Epidermal melanocyte (primary cell): ENCODE data around the gene OR52J3.
"Not testable (repeated sequence)": the region's sequence is repeated elsewhere in the genome, so short reads cannot be mapped to it uniquely, and the experiment has no call there.

Experiments
- DNase-seq: peaks from one replicate; pipeline ENCODE4 v3.0.0; 2011; ENCODE audit warnings: low spot score; ENCODE audit not compliant: insufficient read length

Gene OR52J3

DNA sequence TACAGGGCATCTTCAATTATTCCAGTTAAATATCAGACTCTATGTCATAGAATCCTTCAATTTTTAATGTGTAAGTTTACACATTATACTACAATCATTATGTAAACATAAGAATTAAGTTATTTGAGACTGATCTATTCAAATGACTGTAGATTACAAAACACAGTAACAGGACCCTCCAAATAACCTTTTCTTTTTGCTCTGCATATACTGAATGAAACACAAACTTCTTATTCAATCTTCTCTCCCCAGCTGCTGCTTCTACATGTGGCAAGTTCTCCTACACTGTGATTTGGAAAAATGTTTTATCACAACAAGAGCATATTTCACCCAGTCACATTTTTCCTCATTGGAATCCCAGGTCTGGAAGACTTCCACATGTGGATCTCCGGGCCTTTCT, at the start of gene OR52J3:
OR52J3 (plus strand) TSS at position 301 of the 400 bp plus-strand sequence; CDS start at position 301, 0 bp downstream.
- DNase-seq, result no peak

DNA sequence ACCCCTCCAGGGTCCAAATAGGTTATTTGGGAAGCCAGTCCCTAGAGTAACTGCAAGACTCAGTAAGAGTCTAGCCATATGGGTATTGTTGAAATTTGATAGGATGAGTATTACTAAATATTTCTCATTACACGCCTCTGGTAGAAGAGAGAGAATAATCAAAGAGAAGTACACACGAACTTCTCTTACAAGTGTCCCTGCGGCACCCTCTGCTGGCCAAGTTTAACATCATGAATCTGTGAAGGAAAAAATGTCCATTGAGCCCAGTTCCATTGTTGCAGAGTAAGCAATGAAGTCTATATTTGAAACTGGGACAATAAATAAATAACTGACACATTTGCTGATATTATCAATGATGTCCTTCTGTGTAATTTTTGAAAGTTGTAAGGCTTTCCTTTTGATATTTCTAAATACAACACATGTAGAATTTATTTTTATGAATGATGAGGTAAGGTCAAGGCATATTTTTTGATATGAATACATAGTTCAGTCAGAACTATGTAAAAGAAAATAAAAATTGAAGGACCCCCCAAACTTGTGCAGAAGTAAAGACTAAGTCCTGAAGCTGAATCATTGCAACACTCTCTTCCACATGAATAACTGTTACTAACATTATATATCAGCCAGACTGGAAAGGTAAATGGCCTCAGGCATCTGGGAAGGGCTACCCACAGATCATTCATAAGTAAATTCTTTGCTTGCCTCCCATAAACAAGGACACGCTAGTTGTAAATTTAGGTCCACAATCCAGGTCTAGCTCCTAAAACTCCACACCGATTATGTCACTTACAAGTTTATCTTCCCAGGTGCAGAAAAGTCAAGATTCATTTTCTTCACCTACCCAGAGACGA, 41.7 kb upstream of the OR52J3 start:
- peak; percentile 34 for DNase-seq

DNA sequence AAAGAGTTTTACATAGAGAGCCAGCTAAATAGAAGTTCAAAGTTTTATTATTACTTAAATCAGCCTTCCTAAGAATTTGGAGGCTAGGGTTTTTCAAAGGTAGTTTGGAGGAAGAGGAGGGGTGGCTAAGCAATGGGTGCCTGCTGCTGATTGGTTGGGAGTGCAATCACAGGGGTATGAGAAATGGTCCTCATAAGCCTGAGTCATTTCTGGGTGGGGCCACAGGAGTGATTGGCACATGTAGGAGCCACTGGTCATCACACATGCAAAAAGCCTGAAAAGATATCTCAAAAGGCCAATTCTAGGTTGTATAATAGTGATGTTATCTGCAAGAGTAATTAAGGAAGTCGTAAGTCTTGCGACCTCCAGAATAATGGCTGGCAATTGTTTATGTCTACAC, 38.8 kb upstream of the OR52J3 start:
- DNase-seq, result no peak

DNA sequence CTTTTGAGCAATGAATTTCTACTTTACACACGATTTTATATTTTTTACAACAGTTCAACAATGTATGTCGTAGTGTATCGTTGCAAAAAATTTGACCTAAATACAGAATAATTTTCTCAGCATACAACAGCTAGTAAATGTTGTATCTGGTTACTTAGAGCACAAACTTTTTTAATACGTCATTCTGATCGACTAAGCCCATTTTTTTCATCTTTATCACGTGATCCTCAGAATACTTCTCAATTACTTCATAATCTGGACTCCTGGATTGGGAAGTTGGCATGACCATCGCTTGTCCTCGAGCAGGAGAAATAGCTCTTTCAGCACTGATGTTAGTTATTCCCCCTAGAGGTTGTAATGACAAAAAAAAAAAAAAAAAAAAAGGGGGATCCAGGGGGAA, 35.1 kb upstream of the OR52J3 start:
- DNase-seq, result no peak

DNA sequence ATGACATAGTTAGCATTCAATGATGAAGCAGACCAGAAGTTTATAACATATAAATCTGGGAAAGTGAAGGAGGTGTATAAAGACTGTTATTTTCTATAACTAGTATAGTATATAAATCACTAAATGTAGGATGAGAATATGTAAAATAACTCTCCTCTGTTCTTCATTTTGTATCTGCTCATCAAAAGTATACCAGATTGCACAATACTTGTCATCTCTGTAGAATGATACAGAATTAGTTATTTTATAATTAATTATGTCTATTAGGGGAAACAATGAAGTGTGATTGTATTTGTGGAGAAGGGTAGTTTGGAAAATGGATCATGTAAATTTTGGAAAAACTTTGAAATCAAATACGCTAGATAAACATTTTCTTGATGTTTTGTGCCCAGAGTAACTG, 33.3 kb upstream of the OR52J3 start:
- DNase-seq, result no peak

DNA sequence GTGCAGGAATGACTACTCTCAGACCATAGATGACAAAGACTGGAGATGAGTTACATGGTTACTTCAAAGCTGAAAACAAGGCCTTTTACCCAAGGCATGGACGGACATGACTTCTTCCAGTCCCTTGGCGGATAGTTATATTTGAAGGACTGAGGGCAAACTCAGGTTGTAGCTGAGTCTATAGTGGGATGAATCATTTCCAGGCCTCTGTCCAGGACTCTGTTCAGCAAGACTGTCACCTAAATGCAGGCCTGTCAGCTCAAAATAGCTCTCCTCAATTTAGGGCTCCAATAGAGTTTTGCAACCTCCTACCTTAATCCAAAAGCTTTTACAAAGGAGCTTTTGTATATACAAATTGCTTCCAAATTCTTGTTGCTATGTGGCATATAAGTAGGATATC, 24.3 kb upstream of the OR52J3 start:
- no peak for DNase-seq

DNA sequence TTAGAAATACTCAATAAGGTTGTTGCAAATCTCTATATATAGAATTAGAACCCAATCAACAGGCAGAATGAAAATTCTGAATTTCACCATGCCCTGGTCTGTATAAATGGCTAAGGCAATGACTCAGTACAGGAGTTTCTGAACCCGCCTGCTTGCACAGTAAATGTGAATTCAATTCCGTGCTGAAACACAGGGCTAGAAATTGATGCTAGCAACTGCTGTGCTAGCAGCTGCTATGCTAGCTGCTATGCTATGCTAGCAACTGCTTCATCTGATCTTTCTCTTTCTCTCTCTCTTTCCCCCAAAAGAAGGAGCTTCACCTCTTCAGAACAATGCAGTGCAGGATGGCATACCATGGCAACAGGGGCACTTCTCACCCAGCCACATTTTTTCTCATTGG, 9.7 kb upstream of the OR52J3 start:
- DNase-seq, result no peak

DNA sequence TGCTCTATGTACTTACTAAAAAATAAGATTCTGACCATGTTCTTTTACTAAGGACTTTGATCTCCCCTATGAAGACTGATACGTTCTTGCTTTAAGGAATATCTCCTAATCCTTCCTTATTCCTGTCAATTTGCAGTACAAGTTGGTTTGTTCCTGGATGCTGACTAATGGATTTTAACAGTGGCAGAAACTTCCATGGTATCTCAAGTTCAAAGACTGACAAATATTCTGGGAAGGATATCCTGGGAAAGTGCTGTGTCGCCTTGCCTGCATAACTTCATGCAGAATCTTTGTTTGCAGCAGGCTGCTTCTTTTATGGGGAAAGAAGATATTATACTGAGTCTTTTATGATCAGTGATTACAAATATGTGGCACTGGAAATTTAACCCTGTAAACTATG, 8.4 kb upstream of the OR52J3 start:
- no peak for DNase-seq

DNA sequence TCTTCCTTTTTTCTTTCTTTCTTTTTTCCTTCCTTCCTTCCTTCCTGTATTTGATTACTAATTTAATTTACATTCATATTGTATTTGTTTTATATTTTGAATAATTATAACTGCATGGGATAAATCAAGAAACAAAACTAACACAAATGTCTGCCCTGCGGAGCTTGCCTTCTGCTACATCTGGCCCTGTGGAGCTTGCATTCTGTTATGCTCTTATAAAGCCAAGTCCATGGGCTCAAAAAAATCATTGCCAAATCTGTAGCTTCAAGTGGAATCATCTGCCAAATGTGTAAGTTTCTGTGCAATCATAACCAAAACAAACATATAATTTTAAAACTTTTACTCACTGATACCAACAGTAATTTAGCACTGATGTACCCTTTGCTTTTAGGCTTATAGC, 8.0 kb upstream of the OR52J3 start:
- no peak for DNase-seq

DNA sequence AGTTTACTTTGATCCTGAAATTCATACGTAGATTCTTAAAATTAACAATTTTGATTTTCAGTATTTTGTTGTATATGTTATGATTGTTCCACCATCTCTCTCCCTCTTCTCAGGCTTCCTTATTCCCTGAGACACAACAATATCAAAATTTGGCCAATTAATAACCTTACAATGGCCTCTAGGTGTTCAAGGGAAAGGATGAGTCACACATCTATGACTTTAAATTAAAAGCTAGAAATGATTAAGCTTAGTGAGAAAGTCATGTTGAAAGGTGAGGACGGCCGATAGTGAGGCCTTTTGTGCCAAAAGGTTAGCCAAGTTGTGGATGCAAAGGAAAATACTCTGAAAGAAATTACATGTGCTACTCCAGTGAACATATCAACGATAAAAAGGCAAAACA, 5.5 kb upstream of the OR52J3 start:
- DNase-seq, result no peak

DNA sequence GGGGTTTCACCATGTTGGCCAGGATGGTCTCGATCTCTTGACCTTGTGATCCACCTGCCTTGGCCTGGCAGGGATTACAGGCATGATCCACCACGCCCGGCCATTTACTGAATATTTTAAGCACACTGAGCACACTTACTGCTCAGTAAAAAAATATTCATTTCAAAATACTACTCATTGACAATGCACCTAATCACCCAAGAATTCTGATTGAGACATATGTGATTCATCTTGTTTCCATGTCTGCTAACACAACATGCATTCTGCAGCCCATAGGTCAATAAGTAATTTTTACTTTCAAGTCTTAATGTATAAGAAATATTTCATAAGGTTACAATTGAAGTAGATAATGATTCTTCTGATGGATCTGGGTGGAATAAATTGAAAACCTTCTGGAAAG, 4.2 kb upstream of the OR52J3 start:
- DNase-seq, result no peak

DNA sequence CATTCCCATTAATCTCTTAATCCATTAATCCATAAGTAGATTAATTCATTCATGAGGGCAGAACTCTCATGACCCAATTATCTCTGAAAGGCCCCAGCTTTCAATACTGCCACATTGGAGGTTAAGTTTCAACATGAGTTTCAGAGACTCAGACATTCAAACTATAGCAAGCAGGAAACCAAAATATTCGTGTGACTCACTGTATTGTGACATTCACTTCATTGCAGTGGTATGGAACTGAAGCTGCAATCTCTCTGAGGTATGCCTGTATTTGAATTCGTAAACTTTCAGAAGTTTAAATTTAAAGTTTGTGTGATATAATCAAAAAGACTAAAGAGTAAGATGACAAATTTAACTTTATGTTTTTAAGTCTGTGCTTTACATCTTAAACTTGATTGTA, 2.9 kb upstream of the OR52J3 start:
- DNase-seq, result no peak

DNA sequence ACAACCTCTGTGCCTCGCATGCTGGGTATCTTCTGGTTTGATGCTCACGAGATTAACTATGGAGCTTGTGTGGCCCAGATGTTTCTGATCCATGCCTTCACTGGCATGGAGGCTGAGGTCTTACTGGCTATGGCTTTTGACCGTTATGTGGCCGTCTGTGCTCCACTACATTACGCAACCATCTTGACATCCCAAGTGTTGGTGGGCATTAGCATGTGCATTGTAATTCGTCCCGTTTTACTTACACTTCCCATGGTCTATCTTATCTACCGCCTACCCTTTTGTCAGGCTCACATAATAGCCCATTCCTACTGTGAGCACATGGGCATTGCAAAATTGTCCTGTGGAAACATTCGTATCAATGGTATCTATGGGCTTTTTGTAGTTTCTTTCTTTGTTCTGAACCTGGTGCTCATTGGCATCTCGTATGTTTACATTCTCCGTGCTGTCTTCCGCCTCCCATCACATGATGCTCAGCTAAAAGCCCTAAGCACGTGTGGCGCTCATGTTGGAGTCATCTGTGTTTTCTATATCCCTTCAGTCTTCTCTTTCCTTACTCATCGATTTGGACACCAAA, 516 bp downstream of the OR52J3 start:
- DNase-seq, result no peak

DNA sequence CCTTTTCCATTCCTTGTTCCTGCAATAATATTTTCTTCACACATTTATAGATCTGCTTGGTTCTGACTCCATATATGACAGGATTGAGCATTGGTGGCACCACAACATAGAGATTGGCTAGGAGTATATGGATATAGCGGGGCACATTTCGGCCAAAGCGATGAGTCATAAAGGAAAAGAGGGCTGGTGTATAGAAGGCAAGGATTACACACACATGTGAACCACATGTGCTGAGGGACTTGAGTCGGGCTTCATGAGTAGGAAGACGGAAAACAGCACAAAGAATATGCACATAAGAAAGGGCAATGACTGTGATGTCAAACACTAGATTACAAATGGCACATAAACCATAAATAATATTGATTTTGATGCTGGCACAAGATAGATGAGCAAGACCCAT, 12.4 kb downstream of the OR52J3 start:
- not testable (repeated sequence) for DNase-seq

DNA sequence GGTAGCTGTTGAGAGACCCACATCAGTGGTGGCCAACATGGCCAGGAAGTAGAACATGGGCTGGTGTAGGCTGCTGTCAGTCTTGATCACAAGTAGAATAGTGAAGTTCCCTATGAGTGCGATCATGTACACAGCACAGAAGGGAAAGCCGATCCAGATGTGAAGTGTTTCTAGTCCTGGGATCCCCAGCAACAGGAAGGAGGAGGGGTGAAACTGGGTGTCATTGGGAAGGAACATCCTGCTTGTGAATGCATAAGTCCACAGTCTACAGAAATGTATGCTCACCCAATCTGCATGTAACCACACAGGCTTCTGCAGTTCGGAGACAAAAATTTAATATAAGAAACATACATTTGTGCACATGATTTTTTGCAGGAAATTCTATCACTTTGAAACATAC, 13.1 kb downstream of the OR52J3 start, which contains the start of gene OR52E2:
OR52E2 (minus strand) TSS at position 237 of the 400 bp plus-strand sequence; CDS start at position 237, 0 bp downstream.
- DNase-seq, result no peak

DNA sequence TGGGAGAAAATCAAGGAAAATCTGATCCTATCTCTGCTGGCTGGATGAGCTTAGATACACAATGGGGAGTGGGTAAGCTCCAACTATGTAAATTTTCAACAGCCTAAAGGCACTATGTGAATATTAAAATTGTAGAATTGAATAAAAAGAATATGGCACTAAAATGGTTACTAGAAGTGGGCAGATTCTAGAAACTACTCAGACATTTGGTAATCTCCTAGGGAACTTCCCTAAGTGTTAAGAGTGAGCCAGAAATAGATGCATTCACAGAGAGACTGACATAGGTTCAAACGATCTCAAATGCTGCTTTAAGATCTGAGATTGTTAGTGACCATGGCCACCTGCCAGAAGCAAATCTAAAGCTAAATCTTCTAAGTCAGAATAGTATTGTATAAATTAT, 18.7 kb downstream of the OR52J3 start:
- DNase-seq, result no peak

DNA sequence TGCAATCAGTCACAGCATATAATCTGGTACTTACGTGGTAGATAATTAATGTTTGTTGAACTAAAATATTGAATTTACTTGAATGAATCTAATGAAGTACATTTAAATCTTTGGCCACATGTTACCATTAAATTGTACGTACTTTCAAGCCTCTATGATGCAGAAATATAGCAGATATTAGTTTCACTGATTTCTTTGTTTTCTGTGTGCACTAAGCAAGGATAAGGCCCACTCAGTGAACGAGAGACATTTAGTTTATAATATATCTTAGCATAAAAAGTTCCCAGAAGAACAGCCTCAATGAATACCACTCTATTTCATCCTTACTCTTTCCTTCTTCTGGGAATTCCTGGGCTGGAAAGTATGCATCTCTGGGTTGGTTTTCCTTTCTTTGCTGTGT, 22.9 kb downstream of the OR52J3 start, which contains the start of gene OR52E1:
OR52E1 (plus strand) TSS at position 301 of the 400 bp plus-strand sequence.
- DNase-seq, result no peak

DNA sequence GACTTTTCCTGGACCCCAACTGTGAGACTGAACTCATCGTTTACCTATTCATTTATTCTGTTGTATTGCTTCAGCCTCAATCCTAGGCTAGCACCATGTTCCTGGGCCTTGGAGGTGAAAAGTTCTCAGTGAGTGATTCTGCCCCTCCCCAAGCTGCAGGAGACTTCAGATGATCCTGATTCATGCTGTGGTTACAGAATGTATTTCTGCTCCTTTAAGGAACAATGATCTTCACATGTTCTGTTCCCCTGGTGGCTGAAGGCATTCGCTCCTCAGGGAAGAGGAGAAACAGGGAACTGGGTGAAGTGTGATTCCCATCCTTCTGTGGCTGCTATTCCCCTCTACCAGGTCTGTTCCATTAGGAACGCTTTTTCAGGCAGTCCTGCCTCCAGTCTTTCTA, 25.5 kb downstream of the OR52J3 start:
- DNase-seq, result no peak

DNA sequence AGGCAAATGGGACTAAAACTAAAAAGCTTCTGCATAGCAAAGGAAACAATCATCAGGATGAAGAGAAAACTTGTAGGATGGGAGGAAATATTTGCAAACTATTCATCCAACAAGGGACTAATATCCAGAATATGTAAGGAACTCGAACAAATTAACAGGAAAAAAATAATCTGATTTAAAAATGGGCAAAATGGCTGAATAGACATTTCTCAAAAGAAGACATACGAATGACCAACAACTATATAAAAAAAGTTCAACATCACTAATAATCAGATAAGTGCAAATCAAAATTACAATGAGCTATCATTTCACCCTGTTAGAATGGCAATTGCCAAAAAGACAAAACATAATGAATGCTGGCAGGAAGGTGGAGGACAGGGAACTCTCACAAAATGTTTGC, 35.1 kb downstream of the OR52J3 start:
- DNase-seq, result no peak

DNA sequence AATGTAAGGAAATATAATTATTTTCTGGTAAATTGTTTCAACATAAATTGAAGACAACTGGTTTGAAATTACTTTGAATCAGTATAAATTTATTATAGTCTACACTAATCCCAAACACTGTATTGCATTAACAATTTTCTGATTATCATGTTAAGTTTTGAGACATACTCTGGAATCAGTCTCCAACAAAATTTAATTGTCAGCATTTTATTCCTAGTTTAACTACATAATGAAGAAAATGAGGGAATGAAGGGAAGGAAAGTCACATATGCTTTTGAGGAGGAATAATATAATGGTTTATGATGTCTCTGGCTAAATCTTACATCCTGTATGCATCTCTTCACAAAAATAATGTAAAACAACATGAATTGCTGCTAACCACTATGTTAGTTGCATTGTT, 37.3 kb downstream of the OR52J3 start:
- DNase-seq, result no peak

DNA sequence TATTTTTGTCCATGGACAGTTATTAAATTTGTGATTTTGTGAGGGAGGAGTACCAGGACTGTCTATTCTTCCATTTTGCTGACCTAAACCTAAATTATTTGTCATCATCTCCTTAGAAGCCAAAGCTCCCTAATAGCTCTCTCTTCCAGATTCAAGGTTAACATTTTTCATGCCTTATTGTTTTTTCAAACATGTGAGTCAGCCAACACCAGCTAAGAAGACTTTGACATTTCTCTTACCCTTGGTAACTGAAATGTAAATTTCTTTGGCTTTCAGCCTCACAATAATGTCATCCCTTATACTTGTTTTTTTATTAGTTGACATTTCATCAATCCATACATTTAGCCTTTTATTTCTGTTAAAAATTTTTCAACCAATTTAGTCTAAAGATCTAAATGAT, 42.2 kb downstream of the OR52J3 start:
- DNase-seq, result no peak

DNA sequence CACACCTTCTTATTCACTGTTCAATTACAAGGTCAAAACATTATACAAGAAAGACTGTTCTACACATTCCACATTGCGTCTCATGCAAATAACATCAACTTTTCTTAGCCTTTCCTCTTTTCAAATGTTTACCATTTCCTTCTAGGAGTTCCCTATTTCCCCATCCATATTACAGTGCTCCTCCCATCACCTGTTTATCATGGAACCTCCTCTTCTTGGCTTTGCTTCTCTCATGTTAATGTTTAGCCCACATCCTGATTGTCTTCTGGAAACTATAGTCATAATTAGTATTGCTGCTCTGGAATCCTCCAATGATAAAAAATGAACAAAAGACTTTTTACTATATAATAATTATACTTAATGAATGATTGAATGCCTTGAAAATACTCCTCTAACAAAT, 44.3 kb downstream of the OR52J3 start:
- DNase-seq, result no peak
